HepG2 (cell line): ENCODE results near the gene C4orf17. TPM values are rescaled to one million over a fixed set of nuclear protein-coding genes. Genes with fewer than 3 reads are reported as not detected.
A peak's percentile ranks its signal among the peaks of the same experiment; 100 is the strongest.

Source experiments
- AKAP8 ChIP-seq: sonication (generic); formaldehyde crosslinking; IDR thresholded peaks from 2 replicates; pipeline ENCODE4 v1.5.1; 2020; ENCODE audit warnings: mild to moderate bottlenecking, missing genetic modification reagents
- ARID3A ChIP-seq: IDR thresholded peaks from 2 replicates; pipeline ENCODE4 v1.6.1; 2012; ENCODE audit warnings: low read depth, low read length, improper control_type of control experiment
- CENPX ChIP-seq: sonication (generic); formaldehyde crosslinking; IDR thresholded peaks from 2 replicates; pipeline ENCODE4 v1.9.0; 2021; ENCODE audit warnings: mild to moderate bottlenecking, missing genetic modification reagents, moderate library complexity
- CERS6 ChIP-seq: sonication (generic); formaldehyde crosslinking; IDR thresholded peaks from 2 replicates; pipeline ENCODE4 v1.5.0; 2020; ENCODE audit warnings: missing genetic modification reagents
- CHCHD3 ChIP-seq: sonication (generic); formaldehyde crosslinking; IDR thresholded peaks from 2 replicates; pipeline ENCODE4 v1.8.0; 2022; ENCODE audit warnings: mild to moderate bottlenecking, missing genetic modification reagents, moderate library complexity
- DNMT3B ChIP-seq: conservative IDR thresholded peaks from 2 replicates; pipeline ENCODE4 v1.6.1; 2016; ENCODE audit warnings: missing biosample characterization, control low read depth
- DR1 ChIP-seq: sonication (generic); formaldehyde crosslinking; IDR thresholded peaks from 2 replicates; pipeline ENCODE4 v1.8.0; 2021; ENCODE audit warnings: mild to moderate bottlenecking, missing genetic modification reagents, inconsistent platforms
- FIP1L1 ChIP-seq: fragments of 200-400 bp; formaldehyde crosslinking; IDR thresholded peaks from 2 replicates; pipeline ENCODE4 v1.6.1; 2018; ENCODE audit warnings: low read depth, mild to moderate bottlenecking, low read length, moderate library complexity, borderline replicate concordance; ENCODE audit not compliant: insufficient read depth
- FOXA3 ChIP-seq: IDR thresholded peaks from 2 replicates; pipeline ENCODE4 v1.6.1; 2016; ENCODE audit warnings: missing genetic modification reagents, missing compliant biosample characterization
- HOXA3 ChIP-seq: sonication (generic); formaldehyde crosslinking; IDR thresholded peaks from 2 replicates; pipeline ENCODE4 v1.5.0; 2020; ENCODE audit warnings: missing genetic modification reagents
- MAX ChIP-seq: IDR thresholded peaks from 2 replicates; pipeline ENCODE4 v1.6.1; 2012; ENCODE audit warnings: inconsistent platforms
- PLRG1 ChIP-seq: fragments of 450-650 bp; conservative IDR thresholded peaks from 2 replicates; pipeline ENCODE4 v1.6.1; 2016
- SOX6 ChIP-seq, 2 experiments: fragments of 450-650 bp in 1 of 2; sonication (generic) in 1 of 2; formaldehyde crosslinking in 1 of 2; IDR thresholded peaks; 2 replicates each; pipeline versions ENCODE4 v1.4.0 to v1.6.1; 2017 to 2020; ENCODE audit warnings: antibody characterized with exemption in 1 of 2, mild to moderate bottlenecking in 1 of 2, missing genetic modification reagents in 1 of 2
- SSRP1 ChIP-seq: IDR thresholded peaks from 2 replicates; pipeline ENCODE4 v1.6.1; 2016; ENCODE audit warnings: control low read depth
- WIZ ChIP-seq: sonication (generic); formaldehyde crosslinking; IDR thresholded peaks from 2 replicates; pipeline ENCODE4 v1.5.1; 2020; ENCODE audit warnings: mild to moderate bottlenecking, missing genetic modification reagents
- ZBTB21 ChIP-seq: sonication (generic); formaldehyde crosslinking; IDR thresholded peaks from 2 replicates; pipeline ENCODE4 v1.4.0; 2020; ENCODE audit warnings: missing genetic modification reagents
- ZFP36L1 ChIP-seq: sonication (generic); formaldehyde crosslinking; IDR thresholded peaks from 2 replicates; pipeline ENCODE4 v1.8.0; 2022; ENCODE audit warnings: mild to moderate bottlenecking, missing genetic modification reagents, moderate library complexity
- ZNF317 ChIP-seq: sonication (generic); formaldehyde crosslinking; IDR thresholded peaks from 2 replicates; pipeline ENCODE4 v1.5.0; 2020; ENCODE audit warnings: mild to moderate bottlenecking, missing genetic modification reagents
- ZNF567 ChIP-seq: sonication (generic); formaldehyde crosslinking; IDR thresholded peaks from 2 replicates; pipeline ENCODE4 v1.8.1; 2023; ENCODE audit warnings: mild to moderate bottlenecking, missing genetic modification reagents, borderline replicate concordance
- ZNF639 ChIP-seq: conservative IDR thresholded peaks from 2 replicates; pipeline ENCODE4 v1.6.1; 2018; ENCODE audit warnings: missing genetic modification reagents
- ZNF710 ChIP-seq: sonication (generic); formaldehyde crosslinking; IDR thresholded peaks from 2 replicates; pipeline ENCODE4 v1.5.0; 2020; ENCODE audit warnings: mild to moderate bottlenecking, missing genetic modification reagents, borderline replicate concordance
- ZNF777 ChIP-seq: sonication (generic); formaldehyde crosslinking; IDR thresholded peaks from 2 replicates; pipeline ENCODE4 v1.4.0; 2020; ENCODE audit warnings: missing genetic modification reagents
- ZNF878 ChIP-seq: sonication (generic); formaldehyde crosslinking; IDR thresholded peaks from 2 replicates; pipeline ENCODE4 v1.8.1; 2023; ENCODE audit warnings: mild to moderate bottlenecking, missing genetic modification reagents, moderate library complexity
- polyA plus RNA-seq, 8 experiments: library from polyadenylated mRNA; depleted of rRNA in 3 of 8; stranded (reverse) in 7 of 8; unstranded in 1 of 8; fragments of >200 nt; fragmentation: Illumina TruSeq in 4 of 8; extraction: Trizol in 4 of 8; gene quantifications; 2 replicates each; pipeline versions ENCODE4 v1.2.1 to v1.2.3, GENCODE V29; 2011 to 2016; ENCODE audit warnings: low read depth in 4 of 8, missing spikeins in 1 of 8, mixed read lengths in 1 of 8; ENCODE audit not compliant: insufficient read depth in 1 of 8
- total RNA-seq, 5 experiments: library from RNA; depleted of rRNA; stranded (reverse); fragments of >200 nt; fragmentation: Illumina TruSeq; extraction: Trizol; gene quantifications; 2 replicates each; pipeline ENCODE4 v1.2.3, GENCODE V29; 2016; ENCODE audit warnings: low read depth in 1 of 5

C4orf17 gene
- total and polyA plus RNA-seq, 2 of the 13 experiments (the other 11 are each of a cell fraction or from before 2014, with no cell fraction given) = not detected

GRCh38 chr4:99574530-99575324 is 63.9 kb downstream of the C4orf17 start, which contains the start of gene MTTP (continued):
- TF ChIP-seq ZNF710 (CRISPR knock-in tag) = no peak; the same call in 1 of the 2 replicates
- no peak for TF ChIP-seq DNMT3B (CRISPR knock-in tag)
- no peak for TF ChIP-seq AKAP8 (CRISPR knock-in tag)
- TF ChIP-seq CERS6 (CRISPR knock-in tag) = no peak
- TF ChIP-seq FOXA3 (CRISPR knock-in tag) = peak; percentile 89
- TF ChIP-seq ZBTB21 (CRISPR knock-in tag) = no peak
- TF ChIP-seq CHCHD3 (CRISPR knock-in tag) = no peak
- peak; percentile 77 for TF ChIP-seq ARID3A
- TF ChIP-seq ZNF317 (CRISPR knock-in tag) = no peak
- TF ChIP-seq ZNF639 (CRISPR knock-in tag) = no peak
- TF ChIP-seq MAX = peak; percentile 40; the same call in 1 of the 2 replicates
- no peak for TF ChIP-seq PLRG1
- no peak for TF ChIP-seq DR1 (CRISPR knock-in tag)
- TF ChIP-seq FIP1L1 = no peak
- no peak for TF ChIP-seq ZFP36L1 (CRISPR knock-in tag)
- no peak for TF ChIP-seq WIZ (CRISPR knock-in tag)
- TF ChIP-seq ZNF878 = no peak
- no peak for TF ChIP-seq ZNF567 (CRISPR knock-in tag)
- TF ChIP-seq SOX6 (IDR thresholded peaks at IDR 0.05) = no peak
- peak; percentile 79 for TF ChIP-seq SOX6 (CRISPR knock-in tag; IDR thresholded peaks at IDR 0.05)
- TF ChIP-seq CENPX (CRISPR knock-in tag) = no peak
- no peak for TF ChIP-seq SSRP1 (CRISPR knock-in tag)
- TF ChIP-seq HOXA3 = peak; percentile 82
- 0 out of 2 replicates have a peak, but pooled peaks have one; percentile 31 for TF ChIP-seq ZNF777 (CRISPR knock-in tag)
